ENCODE data around the gene AMZ1.

DNA sequence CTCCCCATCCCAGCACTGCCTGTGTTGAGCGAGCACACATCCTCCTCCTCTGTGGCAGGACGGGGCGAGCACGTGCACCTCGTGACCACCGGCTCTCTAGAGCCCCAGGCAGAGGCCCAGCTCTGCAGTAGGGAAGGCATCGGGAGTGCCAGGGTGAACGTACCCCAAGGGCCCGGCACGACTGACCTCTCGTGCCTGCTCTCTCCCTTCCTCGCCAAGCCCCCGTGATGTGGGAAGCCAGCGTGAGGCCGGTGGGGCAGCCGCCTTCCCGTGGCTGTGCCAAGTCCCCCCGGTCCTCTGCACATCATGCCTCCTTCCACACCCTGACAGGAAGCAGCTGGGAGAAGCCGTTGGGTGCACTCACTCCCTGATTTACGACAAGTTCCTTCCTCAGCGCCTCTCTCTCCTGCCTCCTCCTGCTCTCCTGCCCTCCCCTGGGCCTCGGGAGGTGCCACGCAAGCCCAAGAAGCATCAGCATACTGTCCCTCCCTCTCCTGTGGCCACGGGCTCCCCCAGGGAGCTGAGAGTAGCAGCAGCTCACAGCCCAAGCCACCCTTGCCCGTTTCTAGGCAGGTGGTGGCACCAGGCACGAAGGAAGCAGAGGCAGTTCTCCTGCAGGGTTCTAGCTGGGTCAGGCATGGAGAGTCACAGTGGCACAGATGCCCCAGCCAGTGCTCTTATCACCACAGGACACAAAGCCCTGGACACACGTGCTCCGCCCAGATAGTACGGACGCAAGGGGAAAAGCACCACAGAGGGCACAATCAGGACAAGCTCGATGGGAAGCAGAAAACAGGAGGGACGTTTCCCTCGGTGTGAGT, 47.0 kb downstream of the AMZ1 start:
- no peak for TF ChIP-seq CTCF (IDR thresholded peaks at IDR 0.05; ENCODE audit: low read depth, low read length)
- TF ChIP-seq EZH2phosphoT487 (IDR thresholded peaks at IDR 0.05; ENCODE audit: low read depth) = no peak
